Measurements from ENCODE around the gene CCSER1.
"Not testable (repeated sequence)": the region's sequence is repeated elsewhere in the genome, so short reads cannot be mapped to it uniquely, and the experiment has no call there.

DNA sequence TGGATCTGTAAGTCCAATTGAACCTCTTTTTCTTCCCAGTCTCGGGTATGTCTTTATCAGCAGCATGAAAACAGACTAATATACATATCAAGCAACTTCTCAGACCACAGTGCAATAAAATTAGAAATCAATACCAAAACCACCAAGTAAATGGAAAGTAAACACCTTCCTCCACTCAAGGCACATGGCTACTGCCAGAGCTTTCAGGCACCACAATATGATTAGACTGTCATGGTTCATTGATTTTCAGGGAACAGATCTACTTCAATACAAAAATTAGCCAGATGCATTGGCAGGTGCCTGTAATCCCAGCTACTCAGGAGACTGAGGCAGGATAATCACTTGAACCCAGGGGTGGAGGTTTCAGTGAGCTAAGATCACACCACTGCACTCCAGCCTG lies 776.2 kb downstream of the CCSER1 start:
- TF ChIP-seq, protein P1, sequence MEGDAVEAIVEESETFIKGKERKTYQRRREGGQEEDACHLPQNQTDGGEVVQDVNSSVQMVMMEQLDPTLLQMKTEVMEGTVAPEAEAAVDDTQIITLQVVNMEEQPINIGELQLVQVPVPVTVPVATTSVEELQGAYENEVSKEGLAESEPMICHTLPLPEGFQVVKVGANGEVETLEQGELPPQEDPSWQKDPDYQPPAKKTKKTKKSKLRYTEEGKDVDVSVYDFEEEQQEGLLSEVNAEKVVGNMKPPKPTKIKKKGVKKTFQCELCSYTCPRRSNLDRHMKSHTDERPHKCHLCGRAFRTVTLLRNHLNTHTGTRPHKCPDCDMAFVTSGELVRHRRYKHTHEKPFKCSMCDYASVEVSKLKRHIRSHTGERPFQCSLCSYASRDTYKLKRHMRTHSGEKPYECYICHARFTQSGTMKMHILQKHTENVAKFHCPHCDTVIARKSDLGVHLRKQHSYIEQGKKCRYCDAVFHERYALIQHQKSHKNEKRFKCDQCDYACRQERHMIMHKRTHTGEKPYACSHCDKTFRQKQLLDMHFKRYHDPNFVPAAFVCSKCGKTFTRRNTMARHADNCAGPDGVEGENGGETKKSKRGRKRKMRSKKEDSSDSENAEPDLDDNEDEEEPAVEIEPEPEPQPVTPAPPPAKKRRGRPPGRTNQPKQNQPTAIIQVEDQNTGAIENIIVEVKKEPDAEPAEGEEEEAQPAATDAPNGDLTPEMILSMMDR (IDR thresholded peaks at IDR 0.05): not testable (repeated sequence)
- TF ChIP-seq POLR2A, EP300 (IDR thresholded peaks at IDR 0.05): not testable (repeated sequence)
